ENCODE results near the gene TRIP12.
A peak's percentile ranks its signal among the peaks of the same experiment; 100 is the strongest.

Gene TRIP12

GRCh38 chr2:229715895-229716507 is 205.8 kb downstream of the TRIP12 start:
- peak; percentile 85 for DNase-seq (ENCODE audit: low spot score)

DNA sequence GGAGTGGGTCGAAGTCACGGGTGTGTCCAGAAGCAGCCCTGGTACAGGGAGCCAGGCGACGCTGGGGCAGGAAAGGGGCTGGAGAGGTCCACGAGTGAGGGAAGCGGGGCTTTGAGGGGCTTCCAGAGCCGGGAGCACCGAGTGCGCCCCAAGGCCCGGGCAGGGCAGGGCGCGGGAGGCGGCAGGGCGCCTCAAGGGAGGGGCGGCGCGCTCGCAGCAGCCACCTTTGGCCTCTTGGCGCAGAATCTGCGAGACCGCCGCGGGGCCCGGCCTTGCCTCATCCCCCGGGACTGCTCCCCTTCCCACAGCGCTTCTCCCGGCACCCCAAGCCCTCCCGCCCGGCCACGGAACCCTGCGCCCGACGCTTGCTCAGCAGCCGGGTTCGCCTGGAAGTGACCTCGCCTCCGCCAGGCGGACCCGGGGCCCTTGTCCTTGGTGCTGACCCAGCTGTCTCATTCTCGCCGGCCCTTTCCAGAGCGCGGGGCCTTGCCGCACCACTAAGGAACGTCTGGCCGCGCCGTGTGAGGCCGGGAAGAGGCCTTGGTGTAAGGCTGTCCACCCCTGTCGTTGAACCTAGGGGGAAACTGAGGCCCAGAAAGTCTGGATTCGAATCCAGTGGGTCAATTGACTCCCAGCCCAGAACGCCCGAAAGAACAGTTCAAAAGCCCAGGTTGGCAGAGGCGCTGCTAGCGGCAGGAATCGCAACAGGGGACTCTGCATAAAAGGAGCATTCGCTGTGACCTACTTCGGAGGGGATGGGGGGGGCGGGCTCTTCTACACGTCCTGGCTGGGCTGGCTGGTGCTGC is 206.9 kb downstream of the TRIP12 start:
- peak; percentile 70 for DNase-seq (ENCODE audit: low spot score)

DNA sequence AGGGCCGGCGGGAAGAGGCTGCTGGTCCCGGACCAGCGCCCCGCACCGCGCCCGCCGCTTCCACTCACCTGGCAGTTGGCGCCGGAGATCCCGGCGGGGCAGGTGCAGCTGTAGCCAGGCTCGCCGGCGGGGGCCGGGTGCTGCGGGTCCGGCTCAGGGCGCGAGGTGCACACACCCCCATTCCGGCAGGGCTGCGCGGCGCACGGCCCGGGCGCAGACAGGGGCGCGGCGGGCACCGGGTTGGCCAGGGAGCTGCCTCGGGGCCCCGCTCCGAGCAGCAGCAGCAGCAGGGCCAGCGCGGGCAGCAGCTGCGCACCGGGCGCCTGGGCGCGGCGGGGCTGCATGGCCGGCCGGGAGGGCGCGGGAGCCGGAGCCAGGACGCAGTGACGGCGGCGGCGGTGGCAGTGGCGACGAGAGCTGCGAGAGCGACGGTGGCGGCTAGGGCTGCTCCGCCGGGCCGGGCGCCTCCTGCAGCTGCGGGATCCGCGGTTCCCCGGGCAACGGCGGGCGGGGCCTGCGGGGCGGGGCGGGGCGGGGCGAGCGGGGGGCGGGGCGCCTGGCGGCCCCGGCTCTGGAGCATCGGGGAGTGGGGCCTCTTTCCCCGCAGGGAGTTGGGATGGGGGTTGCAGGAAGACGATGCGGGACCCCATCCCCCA is 207.6 kb downstream of the TRIP12 start, which contains the start of gene DNER:
Gene DNER, minus strand, starts transcription at position 476 of the 656 bp plus-strand sequence. Its CDS starts 132 bp downstream, at position 344.
- peak; percentile 51 for DNase-seq (ENCODE audit: low spot score)
